ENCODE measurements around the gene PIEZO2.
"Not testable (repeated sequence)": the region's sequence is repeated elsewhere in the genome, so short reads cannot be mapped to it uniquely, and the experiment has no call there.

DNA sequence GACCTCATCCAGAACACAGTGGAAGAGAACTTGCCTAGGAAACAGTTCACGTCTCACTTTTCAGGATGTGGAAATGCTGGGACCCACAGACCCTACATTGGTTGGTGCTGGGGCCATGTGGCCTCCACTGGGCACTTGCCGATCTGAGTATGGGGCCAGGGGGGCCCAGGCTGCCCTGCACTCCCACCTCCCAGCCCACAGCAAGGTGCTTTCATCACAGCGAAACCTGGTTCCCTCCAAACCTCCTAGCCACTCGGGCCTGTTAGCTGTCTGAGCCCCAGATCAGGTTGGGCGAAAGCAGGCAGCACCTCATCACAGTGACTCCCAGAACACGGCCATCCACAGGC is 510.9 kb downstream of the PIEZO2 start:
- TF ChIP-seq, protein P1, sequence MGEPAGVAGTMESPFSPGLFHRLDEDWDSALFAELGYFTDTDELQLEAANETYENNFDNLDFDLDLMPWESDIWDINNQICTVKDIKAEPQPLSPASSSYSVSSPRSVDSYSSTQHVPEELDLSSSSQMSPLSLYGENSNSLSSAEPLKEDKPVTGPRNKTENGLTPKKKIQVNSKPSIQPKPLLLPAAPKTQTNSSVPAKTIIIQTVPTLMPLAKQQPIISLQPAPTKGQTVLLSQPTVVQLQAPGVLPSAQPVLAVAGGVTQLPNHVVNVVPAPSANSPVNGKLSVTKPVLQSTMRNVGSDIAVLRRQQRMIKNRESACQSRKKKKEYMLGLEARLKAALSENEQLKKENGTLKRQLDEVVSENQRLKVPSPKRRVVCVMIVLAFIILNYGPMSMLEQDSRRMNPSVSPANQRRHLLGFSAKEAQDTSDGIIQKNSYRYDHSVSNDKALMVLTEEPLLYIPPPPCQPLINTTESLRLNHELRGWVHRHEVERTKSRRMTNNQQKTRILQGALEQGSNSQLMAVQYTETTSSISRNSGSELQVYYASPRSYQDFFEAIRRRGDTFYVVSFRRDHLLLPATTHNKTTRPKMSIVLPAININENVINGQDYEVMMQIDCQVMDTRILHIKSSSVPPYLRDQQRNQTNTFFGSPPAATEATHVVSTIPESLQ (CRISPR knock-in tag; IDR thresholded peaks at IDR 0.05), result not testable (repeated sequence)
- TF ChIP-seq, protein P2, sequence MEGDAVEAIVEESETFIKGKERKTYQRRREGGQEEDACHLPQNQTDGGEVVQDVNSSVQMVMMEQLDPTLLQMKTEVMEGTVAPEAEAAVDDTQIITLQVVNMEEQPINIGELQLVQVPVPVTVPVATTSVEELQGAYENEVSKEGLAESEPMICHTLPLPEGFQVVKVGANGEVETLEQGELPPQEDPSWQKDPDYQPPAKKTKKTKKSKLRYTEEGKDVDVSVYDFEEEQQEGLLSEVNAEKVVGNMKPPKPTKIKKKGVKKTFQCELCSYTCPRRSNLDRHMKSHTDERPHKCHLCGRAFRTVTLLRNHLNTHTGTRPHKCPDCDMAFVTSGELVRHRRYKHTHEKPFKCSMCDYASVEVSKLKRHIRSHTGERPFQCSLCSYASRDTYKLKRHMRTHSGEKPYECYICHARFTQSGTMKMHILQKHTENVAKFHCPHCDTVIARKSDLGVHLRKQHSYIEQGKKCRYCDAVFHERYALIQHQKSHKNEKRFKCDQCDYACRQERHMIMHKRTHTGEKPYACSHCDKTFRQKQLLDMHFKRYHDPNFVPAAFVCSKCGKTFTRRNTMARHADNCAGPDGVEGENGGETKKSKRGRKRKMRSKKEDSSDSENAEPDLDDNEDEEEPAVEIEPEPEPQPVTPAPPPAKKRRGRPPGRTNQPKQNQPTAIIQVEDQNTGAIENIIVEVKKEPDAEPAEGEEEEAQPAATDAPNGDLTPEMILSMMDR (IDR thresholded peaks at IDR 0.05), result not testable (repeated sequence)
- TF ChIP-seq ZNF263 (CRISPR knock-in tag; IDR thresholded peaks at IDR 0.05; ENCODE audit: low read depth); NFYB (CRISPR knock-in tag; conservative IDR thresholded peaks at IDR 0.05; ENCODE audit: low read depth): not testable (repeated sequence)
- TF ChIP-seq, protein P3, sequence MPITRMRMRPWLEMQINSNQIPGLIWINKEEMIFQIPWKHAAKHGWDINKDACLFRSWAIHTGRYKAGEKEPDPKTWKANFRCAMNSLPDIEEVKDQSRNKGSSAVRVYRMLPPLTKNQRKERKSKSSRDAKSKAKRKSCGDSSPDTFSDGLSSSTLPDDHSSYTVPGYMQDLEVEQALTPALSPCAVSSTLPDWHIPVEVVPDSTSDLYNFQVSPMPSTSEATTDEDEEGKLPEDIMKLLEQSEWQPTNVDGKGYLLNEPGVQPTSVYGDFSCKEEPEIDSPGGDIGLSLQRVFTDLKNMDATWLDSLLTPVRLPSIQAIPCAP (CRISPR knock-in tag; IDR thresholded peaks at IDR 0.05), result not testable (repeated sequence)
